OCI-LY3 (cell line): ENCODE data around the gene MX1.

ENCODE experiments used
- H2AFZ ChIP-seq: fragments of 200-600, 300-600 bp; shearing (Covaris generic); 2 replicates; pipeline ENCODE4 v1.6.0; 2014; ENCODE audit warnings: antibody characterized with exemption, low read depth, low read length
- H3K27ac ChIP-seq: fragments of 200-600, 300-600 bp; sonication (generic); 2 replicates; pipeline ENCODE4 v1.5.1; 2014; ENCODE audit warnings: mild to moderate bottlenecking, low read length, moderate library complexity, mixed read lengths
- H3K27me3 ChIP-seq: fragments of 200-600, 300-600 bp; sonication (generic); 2 replicates; pipeline ENCODE4 v1.6.1; 2014; ENCODE audit warnings: low read depth, low read length, mixed read lengths
- H3K36me3 ChIP-seq: fragments of 200-600, 300-600 bp; sonication (generic); replicated peaks from 2 replicates; pipeline ENCODE3; 2014; ENCODE audit warnings: low read depth, low read length, mixed read lengths
- H3K4me1 ChIP-seq: fragments of 300-600, 200-600 bp; sonication (generic); 2 replicates; pipeline ENCODE4 v1.6.1; 2014; ENCODE audit warnings: low read length, mixed read lengths
- H3K4me2 ChIP-seq: fragments of 200-600, 300-600 bp; sonication (generic); 2 replicates; pipeline ENCODE4 v1.6.1; 2014; ENCODE audit warnings: low read length, mixed read lengths
- H3K4me3 ChIP-seq: fragments of 300-600, 200-600 bp; sonication (generic); 2 replicates; pipeline ENCODE4 v1.5.1; 2014; ENCODE audit warnings: antibody characterized with exemption, mild to moderate bottlenecking, low read length, moderate library complexity
- H3K79me2 ChIP-seq: fragments of 300-600, 200-600 bp; shearing (Covaris generic); 2 replicates; pipeline ENCODE4 v1.6.1; 2014; ENCODE audit warnings: mild to moderate bottlenecking, low read length, mixed read lengths
- H3K9ac ChIP-seq: fragments of 300-600, 200-600 bp; shearing (Covaris generic); 2 replicates; pipeline ENCODE4 v1.6.0; 2014; ENCODE audit warnings: mild to moderate bottlenecking, low read length, moderate library complexity
- H3K9me3 ChIP-seq: fragments of 200-600, 300-600 bp; shearing (Covaris generic); 2 replicates; pipeline ENCODE4 v1.6.1; 2014; ENCODE audit warnings: low read length, mixed read lengths; ENCODE audit not compliant: insufficient read depth
- H4K20me1 ChIP-seq: fragments of 200-600, 300-600 bp; sonication (generic); 2 replicates; pipeline ENCODE4 v1.6.1; 2016; ENCODE audit warnings: low read length, mixed read lengths; ENCODE audit not compliant: insufficient read depth
- CTCF ChIP-seq: fragments of 200-600, 300-600 bp; sonication (generic); IDR thresholded peaks from 2 replicates; pipeline ENCODE4 v1.5.1; 2014; ENCODE audit warnings: antibody characterized with exemption, low read length, low read depth
- EZH2phosphoT487 ChIP-seq: fragments of 200-600 bp; shearing (Covaris generic); IDR thresholded peaks from 2 replicates; pipeline ENCODE4 v1.6.1; 2018; ENCODE audit warnings: antibody characterized with exemption, mixed run types, low read depth

The MX1 gene

GRCh38 chr21:41425954-41426675, at the start of gene MX1:
Gene MX1 (plus strand): TSS chr21:41426239. CDS start chr21:41432071, 5,832 bp downstream.
- H3K27me3 ChIP-seq, result no peaks in the 10 kb centered on the region
- peak within 1 kb of the TSS; percentile 66 for H3K4me2 ChIP-seq
- no peaks in the 10 kb centered on the region for H4K20me1 ChIP-seq
- H3K4me3 ChIP-seq, result peak within 1 kb of the TSS; percentile 67
- no peak within 1 kb of the TSS for H3K27ac ChIP-seq
- no peaks in the 10 kb centered on the region for H3K9me3 ChIP-seq
- peaks cover 10% of the 10 kb centered on the region; the same call in 1 of the 2 replicates for H3K4me1 ChIP-seq
- no peaks in the 10 kb centered on the region for H3K36me3 ChIP-seq
- TF ChIP-seq EZH2phosphoT487 (no peak), CTCF (no peak)
- H2AFZ ChIP-seq, result peak within 1 kb of the TSS; percentile 72
- no peaks in the 10 kb centered on the region for H3K79me2 ChIP-seq
- H3K9ac ChIP-seq, result peak within 1 kb of the TSS; percentile 51

GRCh38 chr21:41377715-41378114, 48.3 kb upstream of the MX1 start:
- Histone ChIP-seq H3K9me3 (no peaks in the 10 kb centered on the region), H3K9ac (no peak overlapping the region), H3K27ac (no peak overlapping the region), H2AFZ (no peak overlapping the region), H3K4me2 (no peak overlapping the region), H3K79me2 (peaks cover 31% of the 10 kb centered on the region), H4K20me1 (no peaks in the 10 kb centered on the region; the same call in 1 of the 2 replicates), H3K27me3 (no peaks in the 10 kb centered on the region), H3K4me1 (no peaks in the 10 kb centered on the region), H3K36me3 (peaks cover 13% of the 10 kb centered on the region), H3K4me3 (no peak overlapping the region)
- TF ChIP-seq CTCF (no peak), EZH2phosphoT487 (no peak)

GRCh38 chr21:41378849-41379248, 47.2 kb upstream of the MX1 start:
- TF ChIP-seq CTCF (no peak), EZH2phosphoT487 (no peak)
- Histone ChIP-seq H3K4me2 (no peak overlapping the region), H3K36me3 (peaks cover 12% of the 10 kb centered on the region), H3K9me3 (no peaks in the 10 kb centered on the region), H3K27ac (no peak overlapping the region), H3K9ac (no peak overlapping the region), H2AFZ (no peak overlapping the region), H4K20me1 (no peaks in the 10 kb centered on the region), H3K27me3 (no peaks in the 10 kb centered on the region), H3K4me3 (no peak overlapping the region), H3K4me1 (no peaks in the 10 kb centered on the region), H3K79me2 (peaks cover 20% of the 10 kb centered on the region)

- H3K4me1 ChIP-seq, result no peaks in the 10 kb centered on the region
- H3K4me2 ChIP-seq, result no peak overlapping the region
- H3K79me2 ChIP-seq, result peaks cover 10% of the 10 kb centered on the region
- H3K9me3 ChIP-seq, result no peaks in the 10 kb centered on the region
- peaks cover 10% of the 10 kb centered on the region for H3K36me3 ChIP-seq
- H3K4me3 ChIP-seq, result no peak overlapping the region
- H3K27me3 ChIP-seq, result no peaks in the 10 kb centered on the region
- H3K9ac ChIP-seq, result no peak overlapping the region
- H3K27ac ChIP-seq, result no peak overlapping the region
- TF ChIP-seq CTCF, result no peak
- TF ChIP-seq EZH2phosphoT487, result no peak
- H4K20me1 ChIP-seq, result no peaks in the 10 kb centered on the region
- H2AFZ ChIP-seq, result no peak overlapping the region
Observed at GRCh38 chr21:41379901-41380300, 46.1 kb upstream of the MX1 start.
